GM19025 (cell line): Measurements from ENCODE around the gene CLIC5.

Experiments
- ATAC-seq: cut with Tn5 transposase; IDR thresholded peaks from one replicate; pipeline ENCODE4 v1.9.1; 2021; ENCODE audit warnings: mild to moderate bottlenecking, low read depth, moderate library complexity; ENCODE audit not compliant: unreplicated experiment

CLIC5 gene

DNA sequence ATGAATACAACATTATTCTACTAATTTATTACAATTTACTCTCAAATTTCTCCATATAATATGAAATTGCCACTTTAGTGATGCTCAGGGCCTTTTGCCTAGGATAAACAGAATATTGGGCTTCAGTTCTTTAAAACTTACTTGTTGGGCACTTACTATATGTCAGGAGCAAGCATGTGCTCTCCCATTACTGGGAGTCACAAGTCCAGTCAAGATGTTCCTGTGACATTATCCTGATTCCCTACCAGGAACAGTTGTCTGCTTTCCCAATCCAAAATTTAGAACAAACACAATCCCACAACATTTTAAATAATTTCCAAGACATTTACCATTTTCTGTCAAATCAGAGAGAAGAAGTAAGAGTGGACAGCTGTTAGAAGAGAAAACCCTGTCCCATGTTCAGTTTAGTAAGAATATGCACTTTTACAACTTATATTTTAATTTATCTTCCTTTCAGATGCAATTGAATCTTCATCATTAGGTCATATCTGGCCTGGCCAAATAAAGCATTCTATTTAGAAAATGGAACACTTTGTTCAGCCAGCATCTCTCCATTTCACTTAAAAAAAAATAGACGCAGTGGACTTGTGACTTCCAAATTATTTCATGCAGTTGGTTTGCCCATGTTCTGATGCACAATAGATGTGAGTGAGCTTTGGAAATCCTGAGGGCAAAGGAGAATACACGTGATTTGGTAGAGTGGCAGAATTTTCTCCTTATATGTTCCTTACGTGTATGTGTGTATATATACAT, 159.8 kb downstream of the CLIC5 start:
- ATAC-seq: no peak

DNA sequence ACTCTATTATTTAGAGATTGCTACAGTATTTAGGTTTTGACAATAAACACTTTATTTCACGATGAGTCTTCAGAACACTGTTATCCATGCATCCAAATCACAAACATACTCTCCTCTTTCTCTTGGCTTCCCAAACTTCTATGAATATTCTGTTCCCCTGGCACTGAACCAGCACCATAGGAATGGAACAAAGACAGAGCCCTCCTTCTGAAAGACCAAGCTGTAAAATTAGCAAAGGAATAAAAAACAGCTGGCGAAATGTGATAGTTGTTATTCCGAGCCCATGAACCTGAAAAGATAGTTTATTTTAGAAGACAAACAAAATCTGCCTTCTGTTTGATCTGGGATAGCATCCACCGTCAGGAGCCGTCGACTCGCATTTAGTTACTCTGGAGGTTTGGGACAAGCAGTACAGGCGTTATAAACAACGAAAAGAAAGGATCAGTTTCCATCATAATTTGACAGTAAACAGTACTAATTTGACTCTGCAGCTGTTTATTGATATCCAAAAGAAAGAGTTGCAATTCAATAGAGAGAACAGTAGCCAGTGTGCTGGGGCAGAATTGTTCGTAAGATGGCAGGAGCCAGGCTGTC, 161.4 kb downstream of the CLIC5 start:
- no peak for ATAC-seq

DNA sequence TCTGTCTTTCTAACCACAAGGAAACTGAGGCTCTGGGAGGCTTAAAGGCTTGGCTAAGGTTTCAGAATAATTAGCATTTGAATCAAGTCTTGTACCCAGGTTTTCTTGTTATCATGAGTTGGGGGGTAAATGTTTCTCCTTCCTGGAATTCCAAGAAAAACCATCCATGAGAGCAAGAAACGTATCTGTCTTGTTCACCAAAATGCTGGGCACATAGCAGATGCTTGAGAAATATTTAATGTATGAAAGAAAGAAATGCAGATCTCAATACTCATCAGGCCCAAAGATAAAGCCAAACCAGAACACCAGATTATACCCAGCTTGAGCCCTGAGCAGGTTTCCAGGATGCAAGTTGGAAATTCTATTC, 164.6 kb downstream of the CLIC5 start:
- no peak for ATAC-seq

DNA sequence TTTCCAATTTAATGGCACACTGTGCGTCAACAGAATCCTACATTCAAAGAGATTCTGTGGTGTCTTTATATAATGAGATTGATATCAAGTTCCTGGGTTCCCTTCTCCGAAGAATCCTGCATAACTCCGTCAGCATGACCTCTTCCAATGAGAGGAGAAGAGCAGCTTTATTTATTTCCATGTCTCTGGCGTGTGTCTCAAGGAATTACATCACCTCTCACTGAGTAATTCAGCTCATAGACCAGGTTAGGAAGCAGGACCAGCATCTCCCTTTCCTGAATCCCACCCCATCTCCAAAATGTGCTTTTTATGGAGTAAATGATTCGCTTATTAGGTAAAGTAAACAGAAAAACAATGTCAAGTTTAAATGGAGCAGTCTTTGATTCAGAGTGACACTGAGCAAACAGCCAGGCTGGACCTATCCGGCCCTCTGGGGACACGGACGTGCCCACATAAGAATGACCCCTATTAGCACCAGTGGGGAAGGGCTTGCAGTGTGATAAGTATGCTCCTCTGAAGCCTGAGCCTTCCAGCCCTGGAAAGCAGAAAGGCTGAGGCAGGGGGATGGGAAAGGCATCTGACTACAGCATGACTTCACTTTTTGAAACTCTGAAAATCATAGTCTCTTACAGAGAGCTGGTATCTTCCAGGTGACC, 165.2 kb downstream of the CLIC5 start:
- ATAC-seq: no peak

DNA sequence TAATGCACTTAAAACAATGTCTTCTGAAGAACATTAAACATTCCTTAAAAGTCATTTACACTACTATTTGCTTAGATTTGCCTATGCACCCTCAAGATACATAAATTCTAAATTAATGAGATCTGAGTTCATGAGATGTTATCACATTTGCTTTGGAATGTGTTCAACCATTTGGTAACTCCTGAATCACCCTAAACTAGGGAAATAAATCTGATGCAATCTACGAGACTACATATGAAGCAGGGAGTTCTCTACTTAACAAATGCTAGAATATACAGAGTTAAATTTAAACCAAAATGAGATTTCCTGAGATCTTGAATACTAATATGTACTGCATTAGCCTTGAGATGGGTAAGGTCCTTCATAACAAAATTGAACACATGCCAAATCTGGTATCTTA, 170.1 kb downstream of the CLIC5 start:
- no peak for ATAC-seq

- no peak for ATAC-seq
Measured at GRCh38 chr6:45844986-45845385, 170.7 kb downstream of the CLIC5 start.

DNA sequence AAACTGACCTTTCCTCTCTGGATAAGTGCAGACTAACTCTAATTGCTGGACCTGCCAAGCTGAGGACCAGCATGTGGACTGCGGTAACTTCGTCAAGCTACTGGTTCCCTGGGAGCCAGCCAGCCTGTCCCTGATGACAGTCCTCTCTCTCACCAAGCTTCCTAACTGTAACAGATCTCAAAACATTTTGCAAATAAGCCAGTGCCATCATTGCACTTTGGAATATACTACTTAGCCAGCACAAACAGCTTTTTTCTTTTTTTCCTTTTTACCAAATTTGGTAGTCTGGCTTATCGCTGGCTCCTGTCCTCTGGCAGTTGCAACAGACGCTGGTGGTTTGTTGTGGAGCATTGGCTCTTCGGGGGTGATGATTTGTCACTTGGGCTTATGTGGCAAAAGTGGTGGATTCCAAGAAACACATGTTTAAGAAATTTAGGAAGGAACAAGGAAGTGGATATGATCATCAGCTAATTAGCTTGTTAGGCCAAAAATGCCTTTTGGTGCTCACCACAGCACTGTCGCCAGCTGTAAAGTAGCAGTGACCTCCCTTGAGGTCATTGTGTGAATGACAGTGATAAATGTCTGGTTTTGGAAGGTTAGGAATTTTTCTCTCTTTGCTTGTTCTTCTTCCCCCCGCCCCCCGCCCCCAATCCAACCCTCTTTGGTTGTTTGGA, 171.7 kb downstream of the CLIC5 start:
- no peak for ATAC-seq

DNA sequence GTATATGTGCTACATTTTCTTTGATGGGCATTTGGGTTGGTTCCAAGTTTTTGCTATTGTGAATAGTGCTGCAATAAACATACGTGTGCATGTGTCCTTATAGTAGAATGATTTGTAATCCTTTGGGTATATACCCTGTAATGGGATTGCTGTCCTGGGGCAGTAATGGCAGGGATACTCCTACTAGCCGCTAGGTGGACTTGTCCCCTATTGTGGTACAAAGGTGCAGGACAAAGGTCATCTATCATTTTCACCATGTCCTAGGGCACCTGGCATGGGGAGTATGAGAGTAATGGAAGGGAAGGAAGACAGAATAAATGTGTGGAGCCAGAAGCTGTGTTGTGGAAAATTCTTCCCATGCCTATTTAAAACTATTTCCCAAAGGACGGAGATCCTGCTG, 174.6 kb downstream of the CLIC5 start:
- no peak for ATAC-seq

DNA sequence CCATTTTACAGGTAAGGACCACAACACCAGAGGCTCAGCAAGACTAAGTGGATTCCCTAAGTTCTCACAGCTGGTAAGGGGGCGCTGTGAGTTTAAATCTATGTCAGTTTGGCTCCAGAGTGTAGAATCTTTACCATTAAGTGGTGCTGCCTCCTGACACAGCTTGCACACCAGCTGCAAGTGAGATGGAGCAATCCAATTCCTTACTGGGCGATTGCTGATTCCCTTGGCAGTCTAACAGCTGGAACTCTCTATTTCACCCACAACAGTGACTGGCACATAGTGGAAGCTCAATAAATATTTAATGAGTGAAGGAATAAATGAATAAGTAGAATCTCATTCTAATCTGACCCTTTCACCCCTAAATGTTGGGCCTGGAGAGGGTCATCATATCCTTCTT, 176.7 kb downstream of the CLIC5 start:
- ATAC-seq: no peak

DNA sequence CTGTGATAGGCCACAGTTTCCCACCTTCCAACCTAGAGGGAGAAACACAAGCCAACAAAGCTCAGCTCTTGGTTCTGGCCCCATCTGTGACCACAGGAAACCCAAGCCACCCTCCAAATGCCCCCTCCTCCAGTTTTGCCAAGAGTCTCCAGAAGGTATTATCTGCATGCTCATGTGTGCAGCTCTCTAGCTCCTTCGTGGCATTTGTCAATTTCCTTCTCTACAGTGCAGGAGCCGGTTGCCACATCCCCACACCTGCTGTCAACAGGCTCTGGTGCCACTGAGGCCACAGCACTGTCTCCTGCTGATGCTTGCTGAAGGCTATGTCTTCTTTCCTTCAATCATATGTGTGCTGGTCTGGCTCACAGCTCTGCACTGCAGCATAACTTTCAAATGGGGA, 177.2 kb downstream of the CLIC5 start:
- ATAC-seq: no peak

DNA sequence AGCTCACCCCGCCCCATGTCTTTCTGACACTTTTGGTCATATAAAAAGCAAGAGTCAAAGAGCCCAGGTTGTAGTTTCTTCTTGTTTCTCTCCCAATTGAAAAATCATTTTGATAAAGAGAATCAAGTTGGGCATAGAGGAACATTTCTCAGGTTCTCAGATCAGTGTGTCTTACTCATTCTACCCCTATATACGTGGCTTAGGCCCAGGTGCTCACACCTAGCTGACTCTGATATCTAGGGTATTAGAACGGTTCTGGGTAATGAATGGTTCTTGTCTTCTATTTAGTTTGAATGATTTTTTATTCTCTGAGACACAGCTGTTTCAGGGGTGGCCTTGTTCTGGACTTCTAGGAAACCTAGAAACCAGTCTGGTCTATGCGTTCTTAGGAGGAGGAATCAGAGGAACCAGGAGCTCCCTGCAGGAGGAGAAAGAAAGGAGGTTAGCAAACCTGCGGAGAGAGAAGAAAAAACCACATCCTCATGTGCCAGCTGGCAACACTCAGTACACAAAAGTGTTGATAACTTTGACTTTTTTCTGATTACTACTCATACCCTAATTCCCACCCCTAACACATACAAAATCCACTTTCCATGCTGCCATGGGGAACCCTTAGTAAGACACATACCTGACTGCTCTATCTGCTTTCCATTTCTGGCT, 178.0 kb downstream of the CLIC5 start:
- no peak for ATAC-seq

GRCh38 chr6:45836984-45837383, 178.7 kb downstream of the CLIC5 start:
- no peak for ATAC-seq

DNA sequence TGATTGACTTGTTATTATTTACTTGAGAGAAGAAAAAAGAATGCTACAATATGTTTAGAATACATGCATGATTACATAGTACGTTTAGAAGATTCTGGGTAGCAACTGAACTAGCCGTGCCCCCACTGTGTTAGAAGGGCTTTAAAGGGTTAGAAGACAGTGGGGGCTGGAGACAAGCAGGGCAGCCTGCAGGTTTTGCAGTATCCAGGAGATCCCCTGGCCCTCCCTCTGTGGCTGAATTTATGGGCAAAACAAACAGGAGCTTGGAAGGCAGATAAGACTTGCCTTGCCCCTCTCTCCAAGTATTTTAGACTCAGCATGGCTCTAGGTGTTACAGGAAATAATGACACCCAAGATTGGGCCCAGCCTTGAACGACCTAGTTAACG, 179.2 kb downstream of the CLIC5 start:
- no peak for ATAC-seq

GRCh38 chr6:45835721-45836437, 179.8 kb downstream of the CLIC5 start:
- ATAC-seq: no peak

- ATAC-seq: no peak
Measured at GRCh38 chr6:45832063-45832462, 183.6 kb downstream of the CLIC5 start.
